SU-DHL-6 (cell line): ENCODE measurements around the gene KLF11.

ENCODE experiments used
- H2AFZ ChIP-seq: fragments of 200-600 bp; sonication (generic); 2 replicates; pipeline ENCODE4 v1.6.1; 2014; ENCODE audit warnings: low read depth, mild to moderate bottlenecking, moderate library complexity, mixed read lengths, antibody characterized with exemption, low read length; ENCODE audit not compliant: severe bottlenecking
- H3F3A ChIP-seq: fragments of 200-600 bp; shearing (Covaris generic); 2 replicates; pipeline ENCODE4 v1.6.0; 2016; ENCODE audit warnings: antibody characterized with exemption, mild to moderate bottlenecking; ENCODE audit not compliant: insufficient read depth
- H3K27ac ChIP-seq: fragments of 200-600 bp; sonication (generic); 2 replicates; pipeline ENCODE4 v1.5.1; 2016; ENCODE audit warnings: low read depth, mild to moderate bottlenecking, low read length, moderate library complexity, mixed read lengths
- H3K27me3 ChIP-seq: fragments of 200-600 bp; sonication (generic), shearing (Covaris generic); 2 replicates; pipeline ENCODE4 v1.6.0; 2014; ENCODE audit warnings: mild to moderate bottlenecking, low read length
- H3K36me3 ChIP-seq: fragments of 200-600 bp; sonication (generic); 2 replicates; pipeline ENCODE4 v1.6.1; 2014; ENCODE audit warnings: mild to moderate bottlenecking, low read length, mixed read lengths
- H3K4me2 ChIP-seq: fragments of 300-600, 200-600 bp; shearing (Covaris generic), sonication (generic); 2 replicates; pipeline ENCODE4 v1.6.0; 2014; ENCODE audit warnings: low read length, low read depth, mild to moderate bottlenecking; ENCODE audit not compliant: poor library complexity, severe bottlenecking
- H3K4me3 ChIP-seq: fragments of 200-600 bp; sonication (generic); 2 replicates; pipeline ENCODE4 v1.5.1; 2014; ENCODE audit warnings: antibody characterized with exemption, low read length, mild to moderate bottlenecking, mixed read lengths; ENCODE audit not compliant: insufficient read depth, poor library complexity, severe bottlenecking
- H3K79me2 ChIP-seq: fragments of 200-600 bp; sonication (generic); 2 replicates; pipeline ENCODE4 v1.6.1; 2014; ENCODE audit warnings: mild to moderate bottlenecking, low read length, moderate library complexity; ENCODE audit not compliant: insufficient read depth
- H3K9ac ChIP-seq: fragments of 200-600 bp; sonication (generic); 2 replicates; pipeline ENCODE4 v1.7.0; 2014; ENCODE audit warnings: mild to moderate bottlenecking, low read length
- H3K9me2 ChIP-seq: fragments of 200-600 bp; sonication (generic); replicated peaks from 2 replicates; pipeline ENCODE4 v1.6.1; 2014; ENCODE audit warnings: low read length; ENCODE audit not compliant: insufficient read depth
- H3K9me3 ChIP-seq: fragments of 200-600 bp; sonication (generic); 2 replicates; pipeline ENCODE4 v1.6.1; 2014; ENCODE audit warnings: low read length, mixed read lengths; ENCODE audit not compliant: insufficient read depth
- H4K20me1 ChIP-seq: fragments of 200-600 bp; sonication (generic); 2 replicates; pipeline ENCODE4 v1.6.1; 2014; ENCODE audit warnings: low read depth, mild to moderate bottlenecking, antibody characterized with exemption, low read length, moderate library complexity, mixed read lengths
- CTCF ChIP-seq: fragments of 200-600 bp; sonication (generic); IDR thresholded peaks from one replicate; pipeline ENCODE4 v1.5.1; 2017; ENCODE audit warnings: antibody characterized with exemption, mild to moderate bottlenecking, low read length, moderate library complexity; ENCODE audit not compliant: insufficient read depth, poor library complexity, severe bottlenecking
- EZH2phosphoT487 ChIP-seq: fragments of 200-600 bp; sonication (generic), shearing (Covaris generic); conservative IDR thresholded peaks from 2 replicates; pipeline ENCODE4 v1.6.1; 2018; ENCODE audit warnings: mild to moderate bottlenecking, antibody characterized with exemption, low read length, moderate library complexity, mixed read lengths

The KLF11 gene

GRCh38 chr2:10033251-10034006 is 9.9 kb upstream of the KLF11 start:
- H3K4me2 ChIP-seq: no peak overlapping the region
- H3K9me2 ChIP-seq: no peaks in the 10 kb centered on the region
- H3K27me3 ChIP-seq: no peaks in the 10 kb centered on the region
- no peak overlapping the region for H3K27ac ChIP-seq
- no peak overlapping the region for H2AFZ ChIP-seq
- H3K4me3 ChIP-seq: no peak overlapping the region
- H3K79me2 ChIP-seq: no peaks in the 10 kb centered on the region
- H3F3A ChIP-seq: no peaks in the 10 kb centered on the region
- no peaks in the 10 kb centered on the region for H3K9me3 ChIP-seq
- TF ChIP-seq CTCF (no peak), EZH2phosphoT487 (no peak)
- no peak overlapping the region for H3K9ac ChIP-seq
- H4K20me1 ChIP-seq: no peaks in the 10 kb centered on the region
- no peaks in the 10 kb centered on the region for H3K36me3 ChIP-seq

GRCh38 chr2:10034333-10035052 is 8.9 kb upstream of the KLF11 start:
- no peaks in the 10 kb centered on the region for H3K79me2 ChIP-seq
- H3K27ac ChIP-seq: no peak overlapping the region
- no peaks in the 10 kb centered on the region for H3K36me3 ChIP-seq
- no peaks in the 10 kb centered on the region for H3K27me3 ChIP-seq
- no peak overlapping the region for H2AFZ ChIP-seq
- no peak overlapping the region for H3K4me3 ChIP-seq
- H3K9me2 ChIP-seq: no peaks in the 10 kb centered on the region
- H3K4me2 ChIP-seq: no peak overlapping the region
- no peak overlapping the region for H3K9ac ChIP-seq
- no peaks in the 10 kb centered on the region for H3K9me3 ChIP-seq
- TF ChIP-seq CTCF (no peak), EZH2phosphoT487 (no peak)
- H3F3A ChIP-seq: no peaks in the 10 kb centered on the region
- H4K20me1 ChIP-seq: no peaks in the 10 kb centered on the region

GRCh38 chr2:10035053-10035422 is 8.3 kb upstream of the KLF11 start:
- no peak overlapping the region for H2AFZ ChIP-seq
- H3K79me2 ChIP-seq: no peaks in the 10 kb centered on the region
- no peaks in the 10 kb centered on the region for H3K36me3 ChIP-seq
- no peaks in the 10 kb centered on the region for H3K9me2 ChIP-seq
- H3K9me3 ChIP-seq: no peaks in the 10 kb centered on the region
- H4K20me1 ChIP-seq: no peaks in the 10 kb centered on the region
- no peak overlapping the region for H3K27ac ChIP-seq
- no peaks in the 10 kb centered on the region for H3F3A ChIP-seq
- no peak for TF ChIP-seq CTCF
- TF ChIP-seq EZH2phosphoT487: no peak
- H3K4me3 ChIP-seq: no peak overlapping the region
- H3K27me3 ChIP-seq: no peaks in the 10 kb centered on the region
- no peak overlapping the region for H3K9ac ChIP-seq
- H3K4me2 ChIP-seq: no peak overlapping the region
